SK-N-MC (cell line): ENCODE measurements around the gene TAX1BP3.

ENCODE experiments used
- FOXP2 ChIP-seq: optimal IDR thresholded peaks from 2 replicates; pipeline ENCODE3; 2011; ENCODE audit warnings: mild to moderate bottlenecking, moderate library complexity; ENCODE audit not compliant: insufficient read depth; ENCODE audit errors: extremely low read length, control extremely low read depth
- POLR2AphosphoS5 ChIP-seq: IDR thresholded peaks from 2 replicates; pipeline ENCODE4 v1.6.1; 2012; ENCODE audit warnings: mild to moderate bottlenecking, low read depth, low read length, borderline replicate concordance

DNA sequence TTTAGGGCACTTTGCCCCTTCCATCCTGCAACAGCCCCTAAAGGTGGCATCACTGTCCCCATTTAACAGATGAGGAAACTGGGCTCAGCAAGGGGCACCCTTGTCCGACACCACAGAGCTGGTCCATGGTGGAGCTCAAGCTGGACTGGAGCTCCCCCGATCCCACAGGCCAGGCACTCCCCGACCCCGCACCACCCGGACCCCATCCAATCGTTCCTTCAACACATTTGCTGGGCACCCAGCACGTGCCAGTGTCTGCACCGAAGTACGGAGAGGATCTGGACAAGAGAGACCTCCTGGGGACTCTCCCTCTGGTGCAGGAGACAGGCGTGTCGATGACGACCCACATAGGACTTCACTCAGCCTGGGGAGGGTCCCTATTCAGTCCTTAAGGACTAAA lies 13.7 kb upstream of the TAX1BP3 start:
- TF ChIP-seq POLR2AphosphoS5 (no peak), FOXP2 (no peak)
